Activated CD4-positive, alpha-beta T cell treated with anti-CD3 and anti-CD28 coated beads, Interleukin-2, amount 10 ng/mL, durations not matched to agents 7 days and 5 days (primary cell): ENCODE results near the gene HMOX2. TPM values are rescaled to one million over a fixed set of nuclear protein-coding genes. Genes with fewer than 3 reads are reported as not detected.
A peak's percentile ranks its signal among the peaks of the same experiment; 100 is the strongest.

Experiments used
- CTCF ChIA-PET: fragments of 350-600 bp; sonication (Branson Sonifier 250); formaldehyde crosslinking; loops from one replicate; lab custom pipeline; 2021; ENCODE audit warnings: antibody characterized with exemption; lab: Charles Lee
- POLR2A ChIA-PET: fragments of 350-600 bp; sonication (Branson Sonifier 250); formaldehyde crosslinking; loops from one replicate; lab custom pipeline; 2021; ENCODE audit warnings: antibody characterized with exemption; lab: Charles Lee
- DNase-seq: peaks from one replicate; pipeline ENCODE4 v3.0.0-alpha.2; 2020
- H3K27ac Mint-ChIP-seq: one replicate; pipeline ENCODE4 v1.8.0; 2021; ENCODE audit warnings: mild to moderate bottlenecking, moderate library complexity, mixed read lengths
- H3K27me3 Mint-ChIP-seq: one replicate; pipeline ENCODE4 v1.8.0; 2021; ENCODE audit warnings: mixed read lengths
- H3K36me3 Mint-ChIP-seq: one replicate; pipeline ENCODE4 v1.8.0; 2021; ENCODE audit warnings: low read depth, mixed read lengths
- H3K4me1 Mint-ChIP-seq: one replicate; pipeline ENCODE4 v1.8.0; 2021; ENCODE audit warnings: mixed read lengths
- H3K4me3 Mint-ChIP-seq: one replicate; pipeline ENCODE4 v1.8.0; 2021; ENCODE audit warnings: mild to moderate bottlenecking, moderate library complexity, mixed read lengths
- H3K9me3 Mint-ChIP-seq: one replicate; pipeline ENCODE4 v1.8.0; 2021; ENCODE audit warnings: mixed read lengths
- total RNA-seq, 2 experiments: library from RNA; stranded (reverse); gene quantifications; one replicate each; pipeline ENCODE4 v1.2.3, GENCODE V29; 2021

The HMOX2 gene
- total RNA-seq, 2 experiments from 2014 or later: 86.3 to 107 TPM

- Mint-ChIP-seq H3K27me3 (no peaks in the 10 kb centered on the region), H3K36me3 (peaks cover 48% of the 10 kb centered on the region), H3K4me1 (peaks cover 74% of the 10 kb centered on the region), H3K9me3 (no peaks in the 10 kb centered on the region), H3K27ac (no peak overlapping the region), H3K4me3 (no peak overlapping the region)
- no peak for DNase-seq
- POLR2A ChIA-PET: no interaction called here
- CTCF ChIA-PET: interaction anchor here (1.0 to 6.2 kb wide), 2 partner anchors 11 to 29 kb away, joined by 3 to 36 read pairs; no protein-coding TSS in a partner anchor
Measured at GRCh38 chr16:4494746-4495490, 18.7 kb downstream of the HMOX2 start.

GRCh38 chr16:4495766-4496165 is 19.6 kb downstream of the HMOX2 start:
- DNase-seq: no peak
- Mint-ChIP-seq H3K9me3 (no peaks in the 10 kb centered on the region), H3K27ac (no peak overlapping the region), H3K36me3 (peaks cover 40% of the 10 kb centered on the region), H3K4me1 (peaks cover 74% of the 10 kb centered on the region), H3K27me3 (no peaks in the 10 kb centered on the region), H3K4me3 (no peak overlapping the region)
- ChIA-PET CTCF (no interaction called here), POLR2A (no interaction called here)

GRCh38 chr16:4496305-4496704 is 20.1 kb downstream of the HMOX2 start:
- H3K27me3 Mint-ChIP-seq: no peaks in the 10 kb centered on the region
- ChIA-PET CTCF (interaction anchor here (0.7 kb wide), 1 partner anchor 9 kb away, joined by 5 read pairs; no protein-coding TSS in a partner anchor), POLR2A (no interaction called here)
- no peak overlapping the region for H3K4me3 Mint-ChIP-seq
- no peak overlapping the region for H3K27ac Mint-ChIP-seq
- peaks cover 38% of the 10 kb centered on the region for H3K36me3 Mint-ChIP-seq
- no peak for DNase-seq
- H3K9me3 Mint-ChIP-seq: no peaks in the 10 kb centered on the region
- H3K4me1 Mint-ChIP-seq: peaks cover 74% of the 10 kb centered on the region

GRCh38 chr16:4498546-4499195 is 22.5 kb downstream of the HMOX2 start:
- Mint-ChIP-seq H3K27me3 (no peaks in the 10 kb centered on the region), H3K4me3 (no peak overlapping the region), H3K36me3 (peaks cover 29% of the 10 kb centered on the region), H3K9me3 (no peaks in the 10 kb centered on the region), H3K27ac (no peak overlapping the region), H3K4me1 (peaks cover 80% of the 10 kb centered on the region)
- POLR2A ChIA-PET: interaction anchor here (1.1 kb wide), 1 partner anchor 11 kb away, joined by 5 read pairs; no protein-coding TSS in a partner anchor
- no peak for DNase-seq
- CTCF ChIA-PET: interaction anchor here (1.1 kb wide), 1 partner anchor 9 kb away, joined by 10 read pairs; no protein-coding TSS in a partner anchor

GRCh38 chr16:4499196-4499555 is 23.0 kb downstream of the HMOX2 start:
- CTCF ChIA-PET: interaction anchor here (1.1 to 2.5 kb wide), 2 partner anchors 8 to 37 kb away, joined by 7 to 10 read pairs; no protein-coding TSS in a partner anchor
- no peak overlapping the region for H3K4me3 Mint-ChIP-seq
- H3K36me3 Mint-ChIP-seq: peaks cover 30% of the 10 kb centered on the region

GRCh38 chr16:4500272-4500671 is 24.1 kb downstream of the HMOX2 start:
- DNase-seq: no peak
- Mint-ChIP-seq H3K27ac (no peak overlapping the region), H3K4me1 (peaks cover 82% of the 10 kb centered on the region), H3K9me3 (no peaks in the 10 kb centered on the region), H3K4me3 (no peak overlapping the region), H3K27me3 (no peaks in the 10 kb centered on the region), H3K36me3 (peaks cover 33% of the 10 kb centered on the region)
- POLR2A ChIA-PET: interaction anchor here (0.6 kb wide), 1 partner anchor 39 kb away, joined by 3 read pairs; no protein-coding TSS in a partner anchor
- CTCF ChIA-PET: interaction anchor here (1.3 to 2.5 kb wide), 6 partner anchors 9 to 194 kb away, joined by 3 to 9 read pairs (median 6); partner anchors contain the start of gene MGRN1

More at GRCh38 chr16:4499196-4499555, 23.0 kb downstream of the HMOX2 start:
- DNase-seq: no peak
- Mint-ChIP-seq H3K4me1 (peaks cover 82% of the 10 kb centered on the region), H3K9me3 (no peaks in the 10 kb centered on the region), H3K27me3 (no peaks in the 10 kb centered on the region), H3K27ac (no peak overlapping the region)
- POLR2A ChIA-PET: interaction anchor here (1.1 kb wide), 1 partner anchor 11 kb away, joined by 5 read pairs; no protein-coding TSS in a partner anchor

- H3K4me3 Mint-ChIP-seq: no peak overlapping the region
- no peak for DNase-seq
- H3K36me3 Mint-ChIP-seq: peaks cover 34% of the 10 kb centered on the region
- H3K27me3 Mint-ChIP-seq: no peaks in the 10 kb centered on the region
- ChIA-PET POLR2A (no interaction called here), CTCF (interaction anchor here (0.7 to 2.5 kb wide), 9 partner anchors 9 to 195 kb away, joined by 3 to 9 read pairs (median 5); partner anchors contain the start of genes HMOX2 and MGRN1)
- H3K9me3 Mint-ChIP-seq: no peaks in the 10 kb centered on the region
- peaks cover 82% of the 10 kb centered on the region for H3K4me1 Mint-ChIP-seq
- no peak overlapping the region for H3K27ac Mint-ChIP-seq
Measured at GRCh38 chr16:4501071-4501478, 24.9 kb downstream of the HMOX2 start.

- ChIA-PET CTCF (interaction anchor here (0.5 to 4.6 kb wide), 19 partner anchors 9 to 228 kb away, joined by 3 to 36 read pairs (median 6); partner anchors contain the start of genes C16orf96, HMOX2 and MGRN1), POLR2A (interaction anchor here (0.5 to 0.7 kb wide), 3 partner anchors 9 to 165 kb away, joined by 3 to 4 read pairs (median 4); no protein-coding TSS in a partner anchor)
- Mint-ChIP-seq H3K27me3 (no peaks in the 10 kb centered on the region), H3K9me3 (no peaks in the 10 kb centered on the region), H3K27ac (peak overlapping the region; percentile 98), H3K4me1 (peaks cover 62% of the 10 kb centered on the region), H3K4me3 (peak overlapping the region; percentile 61), H3K36me3 (peaks cover 38% of the 10 kb centered on the region)
- DNase-seq: peak; percentile 89
Measured at GRCh38 chr16:4505356-4506147, 29.4 kb downstream of the HMOX2 start.

GRCh38 chr16:4506450-4506849 is 30.3 kb downstream of the HMOX2 start:
- Mint-ChIP-seq H3K4me3 (peak overlapping the region; percentile 61), H3K27me3 (no peaks in the 10 kb centered on the region), H3K36me3 (peaks cover 47% of the 10 kb centered on the region), H3K9me3 (no peaks in the 10 kb centered on the region), H3K4me1 (peaks cover 61% of the 10 kb centered on the region), H3K27ac (peak overlapping the region; percentile 98)
- CTCF ChIA-PET: interaction anchor here (0.6 to 4.6 kb wide), 18 partner anchors 8 to 430 kb away, joined by 3 to 36 read pairs (median 6); partner anchors contain the start of genes HMOX2 and PPL
- peak; percentile 75 for DNase-seq
- POLR2A ChIA-PET: interaction anchor here (0.9 kb wide), 1 partner anchor 118 kb away, joined by 3 read pairs; the partner anchor contains the start of gene MGRN1

- H3K9me3 Mint-ChIP-seq: no peaks in the 10 kb centered on the region
- H3K27me3 Mint-ChIP-seq: no peaks in the 10 kb centered on the region
- no peak for DNase-seq
- peaks cover 55% of the 10 kb centered on the region for H3K36me3 Mint-ChIP-seq
- peaks cover 58% of the 10 kb centered on the region for H3K4me1 Mint-ChIP-seq
- H3K4me3 Mint-ChIP-seq: no peak overlapping the region
- CTCF ChIA-PET: interaction anchor here (0.6 to 4.6 kb wide), 21 partner anchors 7 to 1234 kb away, joined by 3 to 36 read pairs (median 4); partner anchors contain the start of gene HMOX2
- POLR2A ChIA-PET: no interaction called here
- peak overlapping the region; percentile 98 for H3K27ac Mint-ChIP-seq
Measured at GRCh38 chr16:4507588-4508345, 31.6 kb downstream of the HMOX2 start.

- Mint-ChIP-seq H3K9me3 (no peaks in the 10 kb centered on the region), H3K27ac (peak overlapping the region; percentile 62), H3K36me3 (peaks cover 52% of the 10 kb centered on the region), H3K27me3 (no peaks in the 10 kb centered on the region), H3K4me3 (no peak overlapping the region), H3K4me1 (peaks cover 56% of the 10 kb centered on the region)
- POLR2A ChIA-PET: no interaction called here
- CTCF ChIA-PET: interaction anchor here (0.6 to 1.6 kb wide), 4 partner anchors 14 to 119 kb away, joined by 3 to 5 read pairs (median 4); partner anchors contain the start of gene HMOX2
- DNase-seq: no peak
Measured at GRCh38 chr16:4508806-4509205, 32.6 kb downstream of the HMOX2 start.
